ENCODE measurements around the gene GPC5. TPM values are rescaled to one million over a fixed set of nuclear protein-coding genes. Genes with fewer than 3 reads are reported as not detected.

Gene GPC5
- total and polyA plus RNA-seq, 7 experiments from 2014 or later: 0.10 to 0.38 TPM; not detected in 5

- ChIA-PET POLR2A (no interaction called here), CTCF (no interaction called here)
- Mint-ChIP-seq H3K36me3 (no peaks in the 10 kb centered on the region), H3K27ac (no peak overlapping the region), H3K4me3 (no peak overlapping the region), H3K27me3 (peaks cover 0 to 11% (median 5%) of the 10 kb centered on the region in 5 donors), H3K9me3 (peaks cover 0 to 3% (median 0%) of the 10 kb centered on the region in 11 donors), H3K4me1 (no peaks in the 10 kb centered on the region)
- no peaks in the 10 kb centered on the region for H3K27me3 ChIP-seq (ENCODE audit: control insufficient read depth in 2 of 2, insufficient read depth in 2 of 2, low read length in 2 of 2)
- H3K4me3 ChIP-seq (ENCODE audit: low read length): no peak overlapping the region
- DNase-seq: no peak
- ATAC-seq: no peak
- H3K9me3 ChIP-seq (ENCODE audit: control insufficient read depth in 2 of 3, low read length in 3 of 3): no peaks in the 10 kb centered on the region
- H3K27ac ChIP-seq (ENCODE audit: low read depth, low read length): no peak overlapping the region
- H3K4me1 ChIP-seq (ENCODE audit: control insufficient read depth in 2 of 2, insufficient read depth in 2 of 2, low read length in 2 of 2): no peaks in the 10 kb centered on the region
- intact Hi-C loops (cut with micrococcal nuclease): no loop called here
- no peaks in the 10 kb centered on the region for H3K36me3 ChIP-seq (ENCODE audit: control insufficient read depth in 2 of 3, insufficient read depth in 3 of 3, low read length in 3 of 3)
These were observed 240.9 kb downstream of the GPC5 start for GRCh38 chr13:91639330-91639729.

GRCh38 chr13:91643394-91643793, 245.0 kb downstream of the GPC5 start:
- no peaks in the 10 kb centered on the region for H3K27me3 Mint-ChIP-seq
- no peaks in the 10 kb centered on the region for H3K36me3 ChIP-seq (ENCODE audit: control insufficient read depth in 2 of 3, insufficient read depth in 3 of 3, low read length in 3 of 3)
- H3K4me3 Mint-ChIP-seq: no peak overlapping the region
- no peak overlapping the region for H3K27ac ChIP-seq (ENCODE audit: low read depth, low read length)
- ChIA-PET POLR2A (no interaction called here), CTCF (no interaction called here)
- intact Hi-C loops (cut with micrococcal nuclease): no loop called here
- H3K9me3 ChIP-seq (ENCODE audit: control insufficient read depth in 2 of 3, low read length in 3 of 3): no peaks in the 10 kb centered on the region
- H3K27me3 ChIP-seq (ENCODE audit: control insufficient read depth in 2 of 2, insufficient read depth in 2 of 2, low read length in 2 of 2): no peaks in the 10 kb centered on the region
- H3K27ac Mint-ChIP-seq: no peak overlapping the region
- ATAC-seq: no peak
- DNase-seq: no peak
- no peaks in the 10 kb centered on the region for H3K4me1 Mint-ChIP-seq
- H3K4me3 ChIP-seq (ENCODE audit: low read length): no peak overlapping the region
- H3K36me3 Mint-ChIP-seq: no peaks in the 10 kb centered on the region
- peaks cover 0 to 7% (median 0%) of the 10 kb centered on the region in 11 donors for H3K9me3 Mint-ChIP-seq
- no peaks in the 10 kb centered on the region for H3K4me1 ChIP-seq (ENCODE audit: control insufficient read depth in 2 of 2, insufficient read depth in 2 of 2, low read length in 2 of 2)

GRCh38 chr13:91644806-91645205, 246.4 kb downstream of the GPC5 start:
- ChIA-PET CTCF (no interaction called here), POLR2A (no interaction called here)
- Histone ChIP-seq H3K4me1 (ENCODE audit: control insufficient read depth in 2 of 2, insufficient read depth in 2 of 2, low read length in 2 of 2) (no peaks in the 10 kb centered on the region), H3K27me3 (ENCODE audit: control insufficient read depth in 2 of 2, insufficient read depth in 2 of 2, low read length in 2 of 2) (no peaks in the 10 kb centered on the region), H3K36me3 (ENCODE audit: control insufficient read depth in 2 of 3, insufficient read depth in 3 of 3, low read length in 3 of 3) (no peaks in the 10 kb centered on the region), H3K9me3 (ENCODE audit: control insufficient read depth in 2 of 3, low read length in 3 of 3) (no peaks in the 10 kb centered on the region), H3K27ac (ENCODE audit: low read depth, low read length) (no peak overlapping the region), H3K4me3 (ENCODE audit: low read length) (no peak overlapping the region)
- Mint-ChIP-seq H3K27me3 (no peaks in the 10 kb centered on the region), H3K4me3 (no peak overlapping the region), H3K4me1 (no peaks in the 10 kb centered on the region), H3K36me3 (no peaks in the 10 kb centered on the region), H3K9me3 (peaks cover 0 to 11% (median 0%) of the 10 kb centered on the region in 11 donors), H3K27ac (no peak overlapping the region)
- intact Hi-C loops (cut with micrococcal nuclease): no loop called here
- ATAC-seq (no peak), DNase-seq (no peak)

GRCh38 chr13:91647361-91647990, 249.1 kb downstream of the GPC5 start:
- H3K4me3 Mint-ChIP-seq: no peak overlapping the region
- DNase-seq (no peak), ATAC-seq (no peak)
- Histone ChIP-seq H3K9me3 (ENCODE audit: control insufficient read depth in 2 of 3, low read length in 3 of 3) (no peaks in the 10 kb centered on the region), H3K36me3 (ENCODE audit: control insufficient read depth in 2 of 3, insufficient read depth in 3 of 3, low read length in 3 of 3) (no peaks in the 10 kb centered on the region), H3K4me1 (ENCODE audit: control insufficient read depth in 2 of 2, insufficient read depth in 2 of 2, low read length in 2 of 2) (no peaks in the 10 kb centered on the region), H3K27ac (ENCODE audit: low read depth, low read length) (no peak overlapping the region), H3K4me3 (ENCODE audit: low read length) (no peak overlapping the region), H3K27me3 (ENCODE audit: control insufficient read depth in 2 of 2, insufficient read depth in 2 of 2, low read length in 2 of 2) (no peaks in the 10 kb centered on the region)
- POLR2A ChIA-PET: no interaction called here
- H3K9me3 Mint-ChIP-seq: peaks cover 0 to 11% (median 0%) of the 10 kb centered on the region in 11 donors
- CTCF ChIA-PET: no interaction called here
- H3K36me3 Mint-ChIP-seq: no peaks in the 10 kb centered on the region
- intact Hi-C loops (cut with micrococcal nuclease): no loop called here
- H3K27me3 Mint-ChIP-seq: no peaks in the 10 kb centered on the region
- H3K4me1 Mint-ChIP-seq: no peaks in the 10 kb centered on the region
- no peak overlapping the region for H3K27ac Mint-ChIP-seq

- no peaks in the 10 kb centered on the region for H3K9me3 ChIP-seq (ENCODE audit: control insufficient read depth in 2 of 3, low read length in 3 of 3)
- intact Hi-C loops (cut with micrococcal nuclease): no loop called here
- H3K4me1 ChIP-seq (ENCODE audit: control insufficient read depth in 2 of 2, insufficient read depth in 2 of 2, low read length in 2 of 2): no peaks in the 10 kb centered on the region
- H3K27ac Mint-ChIP-seq: no peak overlapping the region
- no peak overlapping the region for H3K27ac ChIP-seq (ENCODE audit: low read depth, low read length)
- no peak overlapping the region for H3K4me3 Mint-ChIP-seq
- H3K36me3 ChIP-seq (ENCODE audit: control insufficient read depth in 2 of 3, insufficient read depth in 3 of 3, low read length in 3 of 3): no peaks in the 10 kb centered on the region
- CTCF ChIA-PET: no interaction called here
- H3K36me3 Mint-ChIP-seq: no peaks in the 10 kb centered on the region
- no peaks in the 10 kb centered on the region for H3K27me3 ChIP-seq (ENCODE audit: control insufficient read depth in 2 of 2, insufficient read depth in 2 of 2, low read length in 2 of 2)
- H3K4me3 ChIP-seq (ENCODE audit: low read length): no peak overlapping the region
- POLR2A ChIA-PET: no interaction called here
- no peaks in the 10 kb centered on the region for H3K4me1 Mint-ChIP-seq
- DNase-seq (no peak), ATAC-seq (no peak)
- H3K9me3 Mint-ChIP-seq: peaks cover 0 to 11% (median 0%) of the 10 kb centered on the region in 11 donors
- no peaks in the 10 kb centered on the region for H3K27me3 Mint-ChIP-seq
These were observed 249.6 kb downstream of the GPC5 start for GRCh38 chr13:91648012-91648411.

- no peak overlapping the region for H3K4me3 Mint-ChIP-seq
These were observed 251.0 kb downstream of the GPC5 start for GRCh38 chr13:91649456-91649855.

More at GRCh38 chr13:91649456-91649855, 251.0 kb downstream of the GPC5 start:
- Histone ChIP-seq H3K27me3 (ENCODE audit: control insufficient read depth in 2 of 2, insufficient read depth in 2 of 2, low read length in 2 of 2) (no peaks in the 10 kb centered on the region), H3K4me1 (ENCODE audit: control insufficient read depth in 2 of 2, insufficient read depth in 2 of 2, low read length in 2 of 2) (no peaks in the 10 kb centered on the region), H3K36me3 (ENCODE audit: control insufficient read depth in 2 of 3, insufficient read depth in 3 of 3, low read length in 3 of 3) (no peaks in the 10 kb centered on the region), H3K27ac (ENCODE audit: low read depth, low read length) (no peak overlapping the region), H3K9me3 (ENCODE audit: control insufficient read depth in 2 of 3, low read length in 3 of 3) (no peaks in the 10 kb centered on the region), H3K4me3 (ENCODE audit: low read length) (no peak overlapping the region)
- no peak for ATAC-seq
- no peak overlapping the region for H3K27ac Mint-ChIP-seq
- H3K9me3 Mint-ChIP-seq: peaks cover 0 to 11% (median 0%) of the 10 kb centered on the region in 11 donors
- H3K36me3 Mint-ChIP-seq: no peaks in the 10 kb centered on the region
- intact Hi-C loops (cut with micrococcal nuclease): no loop called here
- no peak for DNase-seq
- ChIA-PET POLR2A (no interaction called here), CTCF (no interaction called here)
- H3K4me1 Mint-ChIP-seq: no peaks in the 10 kb centered on the region
- no peaks in the 10 kb centered on the region for H3K27me3 Mint-ChIP-seq
